NCI-H748 treated with DMSO at 0.1 percent for 48 hours (cell line): ENCODE results near the gene GTPBP2.

ENCODE experiments used
- DNase-seq: peaks from one replicate; lab custom pipeline; 2025; lab: John Stamatoyannopoulos, UW

The GTPBP2 gene

GRCh38 chr6:43575772-43576551, 53.1 kb downstream of the GTPBP2 start, which contains the start of the genes POLH and XPO5:
Gene POLH, plus strand, starts transcription at chr6:43576185. Its CDS starts 6,135 bp downstream, at chr6:43582320.
Gene XPO5, minus strand, starts transcription at chr6:43576038. Its CDS starts 174 bp downstream, at chr6:43575864.
- DNase-seq = peak; percentile 91

DNA sequence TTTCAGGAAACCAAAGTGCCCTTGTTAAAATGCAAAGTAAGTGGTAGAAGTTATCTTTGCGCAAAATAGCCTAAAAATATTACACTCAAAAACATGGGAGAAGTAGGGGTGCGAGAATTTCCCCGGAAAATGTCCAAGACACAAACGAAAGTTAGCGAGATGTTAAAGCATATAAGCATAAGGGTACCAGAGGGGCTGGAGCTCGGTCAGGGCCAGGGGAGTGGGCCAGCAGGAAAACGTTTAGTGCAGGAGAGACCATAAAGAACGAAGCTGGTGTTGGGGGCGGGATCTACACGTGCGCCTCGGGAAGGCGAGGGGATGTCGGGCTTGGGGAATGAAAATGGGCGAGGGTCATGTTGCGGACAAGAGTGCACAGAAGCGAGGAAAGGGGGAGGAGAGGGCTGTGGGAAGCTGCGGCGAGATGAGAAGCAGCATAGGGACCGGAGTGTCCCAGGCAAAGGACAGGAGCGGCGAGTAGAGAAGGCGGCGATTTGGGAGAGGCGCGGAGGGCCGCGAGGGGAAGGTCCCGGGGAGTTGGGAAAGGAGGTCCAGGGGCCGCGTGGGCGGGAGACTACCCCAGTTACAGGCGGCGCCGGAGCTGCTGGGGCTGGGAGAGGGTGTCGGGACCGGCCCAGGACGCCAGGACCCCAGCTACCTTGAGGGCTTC, 53.8 kb downstream of the GTPBP2 start:
- peak; percentile 43 for DNase-seq

GRCh38 chr6:43572015-43572414, 57.0 kb downstream of the GTPBP2 start:
- no peak for DNase-seq

- no peak for DNase-seq
Measured at GRCh38 chr6:43570876-43571441, 58.1 kb downstream of the GTPBP2 start.
